BJ (cell line): ENCODE data around the gene UBE2J1. TPM values are rescaled to one million over a fixed set of nuclear protein-coding genes. Genes with fewer than 3 reads are reported as not detected.

Experiments used
- CTCF ChIA-PET: fragments of 350-600 bp; formaldehyde crosslinking; extraction: SDS; loops from one replicate; lab custom pipeline; 2021; ENCODE audit warnings: antibody characterized with exemption, inconsistent platforms; lab: Yijun Ruan, JAX
- POLR2A ChIA-PET: fragments of 300-600 bp; sonication (Branson Sonifier 250); formaldehyde crosslinking; extraction: SDS; loops from one replicate; lab custom pipeline; 2021; ENCODE audit warnings: antibody characterized with exemption; lab: Charles Lee
- DNase-seq: peaks from one replicate; pipeline ENCODE4 v3.0.0-alpha.2; 2011; ENCODE audit warnings: low read depth
- H3K27me3 ChIP-seq: 2 replicates; pipeline ENCODE4 v1.6.0; 2011; ENCODE audit warnings: low read length; ENCODE audit not compliant: control insufficient read depth, insufficient read depth
- H3K36me3 ChIP-seq: 2 replicates; pipeline ENCODE4 v1.5.1; 2011; ENCODE audit warnings: low read length; ENCODE audit not compliant: control insufficient read depth, insufficient read depth
- H3K4me3 ChIP-seq: 2 replicates; pipeline ENCODE4 v1.5.1; 2011; ENCODE audit warnings: low read depth, mild to moderate bottlenecking, control low read depth, low read length
- polyA plus RNA-seq: library from polyadenylated mRNA; depleted of rRNA; stranded (reverse); fragments of >200 nt; gene quantifications from 2 replicates; pipeline ENCODE4 v1.2.3, GENCODE V29; 2011
- TF ChIP-seq, protein P1 (sequence below): IDR thresholded peaks from 2 replicates; pipeline ENCODE4 v1.5.1; 2011; ENCODE audit warnings: low read depth, mild to moderate bottlenecking, control low read depth, inconsistent platforms, low read length, moderate library complexity; ENCODE audit not compliant: insufficient read depth

Gene UBE2J1
- polyA plus RNA-seq, 1 experiment, result 27.1 TPM

DNA sequence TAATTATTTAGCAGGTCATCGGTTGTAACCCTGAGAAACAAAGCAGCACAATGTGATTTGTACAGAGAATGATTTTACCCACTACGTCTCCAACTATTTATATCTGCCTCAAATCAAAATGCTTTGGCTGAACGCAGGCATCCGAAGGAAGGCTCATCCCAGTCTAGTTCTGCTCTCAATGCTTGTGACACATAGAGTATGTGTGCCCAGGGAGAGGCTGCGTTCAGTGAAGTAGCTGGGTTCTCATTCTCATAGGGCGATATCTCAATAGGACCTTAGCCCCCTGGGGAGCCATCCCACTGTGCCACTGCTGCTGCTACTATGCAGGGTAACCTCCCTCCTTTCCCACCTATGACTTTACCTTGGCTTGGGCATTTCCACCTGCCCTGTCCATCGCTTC is 37.8 kb downstream of the UBE2J1 start:
- POLR2A ChIA-PET, result no interaction called here
- no peaks in the 10 kb centered on the region for H3K36me3 ChIP-seq
- no peaks in the 10 kb centered on the region for H3K27me3 ChIP-seq
- CTCF ChIA-PET, result no interaction called here
- H3K4me3 ChIP-seq, result no peak overlapping the region
- DNase-seq, result no peak
- TF ChIP-seq, protein P1, sequence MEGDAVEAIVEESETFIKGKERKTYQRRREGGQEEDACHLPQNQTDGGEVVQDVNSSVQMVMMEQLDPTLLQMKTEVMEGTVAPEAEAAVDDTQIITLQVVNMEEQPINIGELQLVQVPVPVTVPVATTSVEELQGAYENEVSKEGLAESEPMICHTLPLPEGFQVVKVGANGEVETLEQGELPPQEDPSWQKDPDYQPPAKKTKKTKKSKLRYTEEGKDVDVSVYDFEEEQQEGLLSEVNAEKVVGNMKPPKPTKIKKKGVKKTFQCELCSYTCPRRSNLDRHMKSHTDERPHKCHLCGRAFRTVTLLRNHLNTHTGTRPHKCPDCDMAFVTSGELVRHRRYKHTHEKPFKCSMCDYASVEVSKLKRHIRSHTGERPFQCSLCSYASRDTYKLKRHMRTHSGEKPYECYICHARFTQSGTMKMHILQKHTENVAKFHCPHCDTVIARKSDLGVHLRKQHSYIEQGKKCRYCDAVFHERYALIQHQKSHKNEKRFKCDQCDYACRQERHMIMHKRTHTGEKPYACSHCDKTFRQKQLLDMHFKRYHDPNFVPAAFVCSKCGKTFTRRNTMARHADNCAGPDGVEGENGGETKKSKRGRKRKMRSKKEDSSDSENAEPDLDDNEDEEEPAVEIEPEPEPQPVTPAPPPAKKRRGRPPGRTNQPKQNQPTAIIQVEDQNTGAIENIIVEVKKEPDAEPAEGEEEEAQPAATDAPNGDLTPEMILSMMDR, result no peak

DNA sequence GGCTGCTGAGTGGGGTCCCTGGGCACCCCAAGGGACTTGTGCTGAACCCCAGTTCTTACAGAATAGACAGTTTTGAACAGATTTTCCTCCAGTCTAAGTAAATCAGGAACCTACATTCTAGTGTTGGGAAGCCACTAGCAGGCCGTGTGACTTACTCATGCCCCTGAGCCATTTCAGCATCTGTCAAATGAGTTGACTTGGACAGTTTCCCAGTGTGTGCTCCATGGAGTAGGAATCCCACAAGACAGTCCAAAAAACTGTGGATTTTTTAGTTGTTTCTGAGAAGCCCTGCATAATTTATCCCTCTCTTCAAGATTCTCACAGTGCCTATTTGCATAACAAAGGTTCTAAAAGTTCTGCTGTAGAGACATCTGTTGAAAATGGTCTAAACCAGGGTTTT is 39.5 kb downstream of the UBE2J1 start:
- H3K4me3 ChIP-seq, result no peak overlapping the region
- no peaks in the 10 kb centered on the region for H3K36me3 ChIP-seq
- peak; percentile 76 for DNase-seq
- H3K27me3 ChIP-seq, result no peaks in the 10 kb centered on the region; the same call in 1 of the 2 replicates
- CTCF ChIA-PET, result interaction anchor here (0.6 to 3.0 kb wide), 4 partner anchors 11 to 338 kb away, joined by 3 to 41 read pairs (median 13); partner anchors contain the start of gene UBE2J1
- TF ChIP-seq, protein P1, result no peak
- POLR2A ChIA-PET, result no interaction called here

DNA sequence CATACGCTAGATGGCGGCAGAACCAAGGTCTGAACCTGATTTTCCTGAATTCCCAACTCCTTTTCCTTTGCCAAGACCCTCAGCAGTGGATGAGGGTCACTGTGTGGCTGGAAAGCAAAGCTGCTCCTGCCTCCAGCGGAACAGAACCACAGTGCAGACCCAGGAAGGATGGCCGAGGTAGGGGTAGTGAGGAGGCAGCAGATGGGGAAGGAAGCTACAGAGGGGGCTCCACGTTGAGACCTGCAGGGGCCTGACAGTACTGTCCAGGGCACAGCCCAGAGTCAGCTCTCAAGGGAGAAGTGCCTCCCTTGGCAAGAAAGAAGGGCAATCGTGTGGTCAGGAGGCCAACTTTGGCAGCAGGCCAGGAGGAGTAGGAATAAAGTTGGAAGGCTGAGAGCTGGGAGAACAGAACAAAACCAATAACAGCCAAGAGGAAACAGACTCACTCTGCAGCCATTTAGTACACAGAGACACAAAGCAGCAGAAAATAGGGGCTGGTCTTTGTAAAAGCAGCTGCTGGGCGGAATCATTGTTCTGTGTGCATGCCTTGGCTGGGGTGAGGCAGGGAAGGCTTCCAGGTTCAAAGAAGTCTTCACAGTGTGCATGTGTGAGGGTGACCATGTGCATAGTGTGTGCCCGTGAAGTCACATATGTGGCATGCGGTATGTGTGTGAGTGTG is 40.5 kb downstream of the UBE2J1 start:
- Histone ChIP-seq H3K27me3 (peaks cover 3% of the 10 kb centered on the region), H3K4me3 (no peak overlapping the region), H3K36me3 (no peaks in the 10 kb centered on the region)
- ChIA-PET POLR2A (interaction anchor here (0.5 kb wide), 1 partner anchor 786 kb away, joined by 3 read pairs; no protein-coding TSS in a partner anchor), CTCF (interaction anchor here (0.6 to 3.0 kb wide), 16 partner anchors 9 to 329 kb away, joined by 3 to 41 read pairs (median 6); partner anchors contain the start of gene UBE2J1)
- no peak for DNase-seq
- TF ChIP-seq, protein P1, result peak; percentile 69; the same call in 1 of the 2 replicates

DNA sequence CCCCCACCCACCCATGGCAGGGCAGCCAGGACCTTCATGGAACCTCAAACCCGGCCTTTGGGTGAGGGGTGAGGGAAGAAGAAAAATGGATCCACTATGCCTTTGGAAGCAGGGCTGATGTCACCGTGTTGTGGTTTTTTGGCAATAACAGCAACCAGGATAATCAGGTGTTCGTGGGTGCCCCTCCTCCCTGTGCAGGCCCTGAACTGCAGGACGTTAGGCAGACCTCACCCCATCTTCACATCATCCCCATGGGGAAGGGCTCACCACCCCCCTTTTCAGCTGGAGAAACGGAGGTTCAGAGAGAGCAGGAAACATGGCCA is 41.0 kb downstream of the UBE2J1 start:
- ChIA-PET POLR2A (no interaction called here), CTCF (interaction anchor here (0.6 to 3.0 kb wide), 18 partner anchors 9 to 328 kb away, joined by 3 to 41 read pairs (median 4); partner anchors contain the start of gene UBE2J1)
- no peaks in the 10 kb centered on the region for H3K36me3 ChIP-seq
- H3K4me3 ChIP-seq, result no peak overlapping the region
- peaks cover 5% of the 10 kb centered on the region for H3K27me3 ChIP-seq
- TF ChIP-seq, protein P1, result no peak; the same call in 1 of the 2 replicates
- DNase-seq, result no peak

DNA sequence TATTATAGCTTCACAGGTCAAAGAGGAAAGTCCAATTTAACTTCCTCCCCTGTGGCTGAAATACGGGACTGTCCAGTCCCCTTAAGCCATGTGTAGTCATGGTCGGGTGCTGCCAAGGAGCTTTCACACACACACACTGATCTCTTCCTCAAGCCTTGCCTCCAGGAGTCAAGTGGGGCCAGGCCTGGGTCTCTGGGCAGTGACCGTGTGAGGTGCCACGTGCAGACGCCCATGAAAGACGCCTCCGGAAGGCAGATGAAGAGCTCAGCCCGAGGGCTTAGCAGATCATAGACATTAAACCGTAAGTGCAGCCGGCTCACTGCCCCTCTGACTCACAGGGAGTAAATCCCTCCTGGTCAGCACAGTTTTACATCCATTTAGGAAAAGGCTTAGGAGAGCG is 41.6 kb downstream of the UBE2J1 start:
- Histone ChIP-seq H3K4me3 (no peak overlapping the region), H3K27me3 (peaks cover 6% of the 10 kb centered on the region), H3K36me3 (no peaks in the 10 kb centered on the region)
- DNase-seq, result peak; percentile 39
- CTCF ChIA-PET, result interaction anchor here (0.7 to 3.0 kb wide), 13 partner anchors 8 to 328 kb away, joined by 3 to 41 read pairs (median 6); partner anchors contain the start of gene UBE2J1
- POLR2A ChIA-PET, result no interaction called here
- TF ChIP-seq, protein P1, result no peak
